NCI-H187 (cell line): ENCODE data around the gene DCD.
"Not testable (repeated sequence)": the region's sequence is repeated elsewhere in the genome, so short reads cannot be mapped to it uniquely, and the experiment has no call there.

ENCODE experiments used
- DNase-seq, 2 experiments: peaks; one replicate each; lab custom pipeline; 2025; lab: John Stamatoyannopoulos, UW

The DCD gene

GRCh38 chr12:54653025-54653424, 4.9 kb upstream of the DCD start:
- DNase-seq = no peak

GRCh38 chr12:54650889-54651288, 2.7 kb upstream of the DCD start:
- no peak for DNase-seq

GRCh38 chr12:54650409-54650808, 2.2 kb upstream of the DCD start:
- no peak for DNase-seq

GRCh38 chr12:54649825-54650224, 1.7 kb upstream of the DCD start:
- DNase-seq = no peak

GRCh38 chr12:54641554-54641953, 6.6 kb downstream of the DCD start:
- DNase-seq = no peak

- no peak for DNase-seq
These were observed 7.1 kb downstream of the DCD start for GRCh38 chr12:54641089-54641488.

- not testable (repeated sequence) for DNase-seq
These were observed 9.1 kb downstream of the DCD start for GRCh38 chr12:54639112-54639511.

- no peak for DNase-seq
These were observed 13.4 kb downstream of the DCD start, which contains the start of gene LACRT for GRCh38 chr12:54634795-54635194. LACRT (minus strand) TSS chr12:54634895; CDS start chr12:54634841, 54 bp downstream.

GRCh38 chr12:54631988-54632728, 16.0 kb downstream of the DCD start:
- DNase-seq = no peak

- DNase-seq = no peak
These were observed 16.6 kb downstream of the DCD start for GRCh38 chr12:54631551-54631950.

- DNase-seq = no peak
These were observed 18.2 kb downstream of the DCD start for GRCh38 chr12:54629925-54630324.

GRCh38 chr12:54628186-54628846, 19.8 kb downstream of the DCD start:
- DNase-seq = no peak

GRCh38 chr12:54627304-54627703, 20.9 kb downstream of the DCD start:
- no peak for DNase-seq

- DNase-seq = no peak
These were observed 22.6 kb downstream of the DCD start for GRCh38 chr12:54625598-54625997.

- no peak for DNase-seq
These were observed 23.6 kb downstream of the DCD start for GRCh38 chr12:54624315-54625279.

GRCh38 chr12:54622463-54623183, 25.5 kb downstream of the DCD start:
- no peak for DNase-seq

- no peak for DNase-seq
These were observed 31.1 kb downstream of the DCD start for GRCh38 chr12:54616933-54617680.

- no peak for DNase-seq
These were observed 35.9 kb downstream of the DCD start for GRCh38 chr12:54612225-54612750.

GRCh38 chr12:54611715-54612149, 36.4 kb downstream of the DCD start:
- no peak for DNase-seq

- no peak for DNase-seq
These were observed 39.4 kb downstream of the DCD start for GRCh38 chr12:54608769-54609168.

GRCh38 chr12:54608156-54608555, 40.0 kb downstream of the DCD start:
- no peak for DNase-seq
